Glomerular visceral epithelial cell (primary cell): ENCODE data around the gene GARNL3.

ENCODE experiments used
- DNase-seq: peaks from one replicate; pipeline ENCODE4 v3.0.0-alpha.2; 2016; ENCODE audit errors: extremely low spot score

The GARNL3 gene, protein sequence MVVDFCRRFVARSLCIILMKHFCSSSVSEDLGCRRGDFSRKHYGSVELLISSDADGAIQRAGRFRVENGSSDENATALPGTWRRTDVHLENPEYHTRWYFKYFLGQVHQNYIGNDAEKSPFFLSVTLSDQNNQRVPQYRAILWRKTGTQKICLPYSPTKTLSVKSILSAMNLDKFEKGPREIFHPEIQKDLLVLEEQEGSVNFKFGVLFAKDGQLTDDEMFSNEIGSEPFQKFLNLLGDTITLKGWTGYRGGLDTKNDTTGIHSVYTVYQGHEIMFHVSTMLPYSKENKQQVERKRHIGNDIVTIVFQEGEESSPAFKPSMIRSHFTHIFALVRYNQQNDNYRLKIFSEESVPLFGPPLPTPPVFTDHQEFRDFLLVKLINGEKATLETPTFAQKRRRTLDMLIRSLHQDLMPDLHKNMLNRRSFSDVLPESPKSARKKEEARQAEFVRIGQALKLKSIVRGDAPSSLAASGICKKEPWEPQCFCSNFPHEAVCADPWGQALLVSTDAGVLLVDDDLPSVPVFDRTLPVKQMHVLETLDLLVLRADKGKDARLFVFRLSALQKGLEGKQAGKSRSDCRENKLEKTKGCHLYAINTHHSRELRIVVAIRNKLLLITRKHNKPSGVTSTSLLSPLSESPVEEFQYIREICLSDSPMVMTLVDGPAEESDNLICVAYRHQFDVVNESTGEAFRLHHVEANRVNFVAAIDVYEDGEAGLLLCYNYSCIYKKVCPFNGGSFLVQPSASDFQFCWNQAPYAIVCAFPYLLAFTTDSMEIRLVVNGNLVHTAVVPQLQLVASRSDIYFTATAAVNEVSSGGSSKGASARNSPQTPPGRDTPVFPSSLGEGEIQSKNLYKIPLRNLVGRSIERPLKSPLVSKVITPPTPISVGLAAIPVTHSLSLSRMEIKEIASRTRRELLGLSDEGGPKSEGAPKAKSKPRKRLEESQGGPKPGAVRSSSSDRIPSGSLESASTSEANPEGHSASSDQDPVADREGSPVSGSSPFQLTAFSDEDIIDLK

GRCh38 chr9:127264462-127265219 lies at the start of gene GARNL3:
Gene GARNL3, plus strand, starts transcription at chr9:127264774. Its CDS starts 104 bp downstream, at chr9:127264878.
- DNase-seq: no peak

GRCh38 chr9:127215268-127216209 lies 49.0 kb upstream of the GARNL3 start:
- no peak for DNase-seq

DNA sequence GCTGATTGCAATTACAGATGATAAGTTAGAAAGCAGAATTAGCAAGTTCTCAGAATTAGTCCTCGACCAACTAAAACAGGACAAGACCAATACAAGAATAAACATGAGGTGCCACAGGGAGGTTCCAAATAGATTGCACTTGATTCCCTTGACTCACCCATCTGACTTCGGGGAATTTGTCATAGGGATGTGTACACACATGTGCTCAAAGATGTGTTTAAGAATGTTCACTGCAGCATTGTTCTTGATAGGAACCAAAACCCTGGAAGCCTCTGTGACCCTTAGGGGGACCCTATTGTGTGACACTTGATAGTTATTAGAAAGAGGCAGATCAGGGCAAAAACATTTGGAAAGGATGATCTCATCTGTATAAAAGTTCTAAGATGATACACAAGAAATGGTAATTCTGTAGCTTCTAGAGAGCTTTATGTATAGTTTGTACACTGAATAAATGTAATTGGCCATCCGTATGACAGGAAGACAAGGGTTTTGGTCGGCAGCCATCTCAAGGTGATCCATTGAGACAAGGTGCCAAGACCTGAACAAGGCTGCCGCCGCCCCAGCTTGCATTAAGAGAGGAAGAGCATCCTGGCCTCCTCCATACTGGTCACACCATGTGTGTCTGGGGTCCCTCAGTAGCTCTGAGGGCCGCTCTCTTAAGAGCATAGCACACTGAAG lies 48.2 kb upstream of the GARNL3 start:
- no peak for DNase-seq

GRCh38 chr9:127216888-127217217 lies 47.7 kb upstream of the GARNL3 start:
- DNase-seq: no peak

GRCh38 chr9:127218818-127219217 lies 45.8 kb upstream of the GARNL3 start:
- DNase-seq: no peak

DNA sequence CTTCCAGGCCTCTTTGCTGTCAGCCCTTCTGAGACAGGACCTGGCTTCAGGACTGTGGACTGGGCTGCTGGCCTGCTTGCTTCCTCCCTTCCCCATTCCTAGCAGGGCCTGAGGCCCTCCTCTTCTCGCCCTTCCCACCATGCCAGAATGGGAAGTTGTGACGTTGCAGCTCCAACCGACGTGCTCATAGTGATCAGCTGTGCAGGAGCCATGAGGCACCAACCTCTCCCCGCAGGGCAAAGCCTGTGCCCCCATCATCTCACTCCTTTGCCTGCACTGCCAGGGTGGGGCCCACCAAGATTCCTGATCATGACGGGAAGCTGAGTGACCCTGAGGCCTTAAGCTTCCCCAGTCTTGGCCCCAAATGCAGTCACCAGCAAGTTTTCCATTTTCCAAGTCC lies 45.1 kb upstream of the GARNL3 start:
- DNase-seq: no peak

DNA sequence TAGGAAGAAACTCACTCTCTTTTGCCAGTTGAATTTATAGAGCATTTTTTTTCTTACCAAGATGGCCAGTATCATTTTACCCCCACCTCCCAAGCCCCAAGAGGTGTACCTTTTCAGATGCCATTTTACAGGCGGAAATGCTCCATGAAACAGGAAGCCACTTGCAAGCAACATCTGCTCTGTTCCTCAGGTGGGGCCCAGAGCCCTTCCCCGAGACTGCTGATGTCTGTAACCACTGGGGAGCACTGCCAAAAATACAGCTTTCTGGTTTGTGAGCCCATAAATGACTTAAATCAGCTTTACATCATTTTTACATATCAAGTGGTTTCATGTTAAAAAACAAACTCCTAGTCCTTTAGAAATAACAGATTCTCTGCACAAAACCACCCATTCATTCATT lies 42.9 kb upstream of the GARNL3 start:
- DNase-seq: no peak

- no peak for DNase-seq
Measured at GRCh38 chr9:127222388-127223095, 42.0 kb upstream of the GARNL3 start.

GRCh38 chr9:127223266-127223665 lies 41.3 kb upstream of the GARNL3 start:
- no peak for DNase-seq

DNA sequence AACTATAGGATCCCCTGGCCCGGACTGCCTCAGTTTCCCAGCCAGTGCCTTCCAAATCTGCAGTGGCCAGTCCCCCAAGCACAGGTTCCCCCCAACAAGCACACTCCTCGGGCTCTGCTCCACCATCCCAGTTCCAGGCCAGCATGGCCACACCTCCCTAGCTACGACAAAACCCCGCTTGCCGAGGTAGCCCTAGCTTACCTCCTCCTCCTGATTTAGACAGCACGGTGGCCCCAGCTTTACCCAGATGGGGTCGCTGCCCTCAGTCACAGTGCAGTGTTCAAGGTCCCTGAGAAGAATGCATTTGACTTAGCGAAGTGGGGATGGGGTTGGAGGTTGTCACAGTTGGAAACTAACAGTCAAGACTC lies 40.8 kb upstream of the GARNL3 start:
- DNase-seq: no peak

DNA sequence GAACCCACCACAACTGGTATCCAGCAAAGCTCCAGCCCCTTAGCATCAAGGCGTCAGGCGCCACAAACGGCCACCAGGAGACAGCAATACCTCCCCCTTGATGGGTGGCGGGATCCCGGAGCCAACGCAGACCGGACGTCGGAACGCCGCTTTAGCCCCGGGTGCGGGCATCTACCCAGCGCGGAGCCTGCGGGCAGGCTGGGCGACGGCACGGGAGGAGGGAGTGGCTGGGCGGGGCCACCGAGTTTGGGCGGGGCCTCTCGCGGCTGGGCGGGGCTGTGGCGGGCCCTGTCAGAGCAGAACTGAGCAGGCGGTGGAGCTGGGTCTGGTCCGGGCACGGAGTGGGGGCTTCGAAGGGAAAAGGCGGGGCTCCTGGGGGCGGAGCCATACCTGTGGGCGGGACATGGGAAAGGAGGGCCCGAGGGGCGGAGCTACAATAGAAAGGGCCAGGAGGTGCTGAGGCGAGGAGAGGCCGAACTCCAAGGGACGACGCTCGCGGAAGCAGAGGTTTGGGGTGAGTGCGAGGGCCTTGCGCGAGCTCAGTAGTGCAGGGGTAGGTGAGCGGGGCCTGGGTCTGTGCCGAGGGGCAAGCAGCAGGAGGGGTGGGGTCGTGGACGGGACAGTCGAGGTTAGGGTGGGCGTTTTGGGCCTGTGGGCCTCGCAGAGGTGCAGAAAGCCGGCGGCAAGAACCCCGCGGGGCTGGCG lies 40.2 kb upstream of the GARNL3 start:
- peak; percentile 89 for DNase-seq

- DNase-seq: peak; percentile 95
Measured at GRCh38 chr9:127224883-127225739, 39.5 kb upstream of the GARNL3 start.

- DNase-seq: peak; percentile 39
Measured at GRCh38 chr9:127225801-127226625, 38.6 kb upstream of the GARNL3 start.

DNA sequence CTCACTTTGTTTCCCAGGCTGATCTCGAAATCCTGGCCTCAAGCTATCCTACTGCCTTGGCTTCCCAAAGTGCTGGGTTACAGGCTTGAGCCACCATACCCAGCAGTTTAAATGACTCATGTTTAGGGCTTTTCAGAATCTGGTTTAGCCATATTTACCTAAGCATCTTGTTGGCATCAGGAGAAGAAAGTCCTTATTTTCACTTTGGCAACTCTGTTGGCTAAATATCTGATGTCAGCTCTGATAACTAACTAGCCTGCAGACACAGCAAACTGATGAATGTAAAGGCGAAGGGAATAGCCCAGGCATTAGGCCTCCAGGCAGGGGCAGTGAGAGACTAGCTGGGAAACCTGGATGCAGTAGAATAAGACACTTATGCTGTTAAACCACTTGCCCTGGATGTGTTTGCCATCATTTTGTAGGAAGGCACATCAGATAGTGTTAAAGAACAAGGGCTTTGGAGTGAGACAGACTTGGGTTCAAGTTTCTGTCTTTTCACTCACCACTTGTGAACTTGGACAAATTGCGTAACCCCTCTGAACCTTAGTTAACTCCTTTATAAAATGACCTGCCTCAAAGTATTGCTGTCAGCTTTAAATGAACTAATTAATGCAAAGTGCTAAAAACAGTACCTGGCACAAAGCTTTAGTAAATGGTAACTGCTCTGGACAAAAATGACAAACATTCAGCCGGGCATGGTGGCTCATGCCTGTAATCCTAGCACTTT lies 34.7 kb upstream of the GARNL3 start:
- DNase-seq: no peak

GRCh38 chr9:127231666-127232065 lies 32.9 kb upstream of the GARNL3 start:
- no peak for DNase-seq

GRCh38 chr9:127232833-127233549 lies 31.6 kb upstream of the GARNL3 start:
- DNase-seq: no peak
